Neural progenitor cell (in vitro differentiated cells): ENCODE measurements around the gene ASAP2.

ENCODE experiments used
- EZH2 ChIP-seq: fragments of 200-600 bp; sonication (generic); IDR thresholded peaks from 2 replicates; pipeline ENCODE4 v1.6.1; 2017; ENCODE audit warnings: antibody characterized with exemption, mild to moderate bottlenecking, moderate library complexity
- EZH2phosphoT487 ChIP-seq: fragments of 200-600 bp; sonication (generic); IDR thresholded peaks from 2 replicates; pipeline ENCODE4 v1.6.1; 2017; ENCODE audit warnings: antibody characterized with exemption
- TF ChIP-seq, protein P1 (sequence below): fragments of 200-600 bp; sonication (generic); IDR thresholded peaks from 2 replicates; pipeline ENCODE4 v1.5.1; 2017; ENCODE audit warnings: antibody characterized with exemption, mild to moderate bottlenecking

DNA sequence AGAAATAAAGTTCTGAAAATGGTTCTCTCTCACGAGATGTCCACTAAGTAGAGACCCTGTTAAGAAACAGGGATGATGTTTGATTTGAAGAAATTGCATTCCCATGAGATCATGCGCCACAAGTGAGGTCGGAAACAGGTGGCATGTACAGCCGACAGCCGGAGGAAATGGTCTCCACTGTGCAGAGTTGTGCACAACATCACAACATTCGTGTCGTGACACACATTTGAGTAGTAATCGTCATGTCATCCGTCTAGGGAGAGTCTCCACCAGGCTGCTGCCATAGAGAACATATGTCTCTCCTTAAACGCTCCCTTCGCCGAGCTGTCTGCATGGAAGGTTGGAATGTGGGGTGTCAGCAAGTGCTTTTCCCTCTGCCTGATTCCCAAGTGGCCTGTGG lies 84.7 kb downstream of the ASAP2 start:
- TF ChIP-seq, protein P1, sequence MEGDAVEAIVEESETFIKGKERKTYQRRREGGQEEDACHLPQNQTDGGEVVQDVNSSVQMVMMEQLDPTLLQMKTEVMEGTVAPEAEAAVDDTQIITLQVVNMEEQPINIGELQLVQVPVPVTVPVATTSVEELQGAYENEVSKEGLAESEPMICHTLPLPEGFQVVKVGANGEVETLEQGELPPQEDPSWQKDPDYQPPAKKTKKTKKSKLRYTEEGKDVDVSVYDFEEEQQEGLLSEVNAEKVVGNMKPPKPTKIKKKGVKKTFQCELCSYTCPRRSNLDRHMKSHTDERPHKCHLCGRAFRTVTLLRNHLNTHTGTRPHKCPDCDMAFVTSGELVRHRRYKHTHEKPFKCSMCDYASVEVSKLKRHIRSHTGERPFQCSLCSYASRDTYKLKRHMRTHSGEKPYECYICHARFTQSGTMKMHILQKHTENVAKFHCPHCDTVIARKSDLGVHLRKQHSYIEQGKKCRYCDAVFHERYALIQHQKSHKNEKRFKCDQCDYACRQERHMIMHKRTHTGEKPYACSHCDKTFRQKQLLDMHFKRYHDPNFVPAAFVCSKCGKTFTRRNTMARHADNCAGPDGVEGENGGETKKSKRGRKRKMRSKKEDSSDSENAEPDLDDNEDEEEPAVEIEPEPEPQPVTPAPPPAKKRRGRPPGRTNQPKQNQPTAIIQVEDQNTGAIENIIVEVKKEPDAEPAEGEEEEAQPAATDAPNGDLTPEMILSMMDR, result no peak
- no peak for TF ChIP-seq EZH2
- no peak for TF ChIP-seq EZH2phosphoT487
